Adipocyte (in vitro differentiated cells): ENCODE measurements around the gene CDC42BPA.

ENCODE experiments used
- DNase-seq: peaks from one replicate; pipeline ENCODE4 v3.0.0-alpha.2; 2015; ENCODE audit warnings: low read depth
- H3K27me3 ChIP-seq: replicated peaks from 2 replicates; pipeline ENCODE4 v1.7.0; 2013; ENCODE audit warnings: mild to moderate bottlenecking, low read length, moderate library complexity; ENCODE audit not compliant: control insufficient read depth, insufficient read depth
- H3K36me3 ChIP-seq: 2 replicates; pipeline ENCODE4 v1.7.0; 2013; ENCODE audit warnings: low read length, mild to moderate bottlenecking, moderate library complexity; ENCODE audit not compliant: control insufficient read depth, insufficient read depth, severe bottlenecking
- H3K4me1 ChIP-seq: 2 replicates; pipeline ENCODE4 v1.7.0; 2013; ENCODE audit warnings: mild to moderate bottlenecking, low read length, moderate library complexity; ENCODE audit not compliant: control insufficient read depth, insufficient read depth
- H3K4me3 ChIP-seq: 2 replicates; pipeline ENCODE4 v1.7.0; 2013; ENCODE audit warnings: mild to moderate bottlenecking, low read length, moderate library complexity
- H3K9ac ChIP-seq: 2 replicates; pipeline ENCODE4 v1.7.0; 2013; ENCODE audit warnings: mild to moderate bottlenecking, low read length, moderate library complexity
- H3K9me3 ChIP-seq: 2 replicates; pipeline ENCODE4 v1.7.0; 2013; ENCODE audit warnings: mild to moderate bottlenecking, low read length, moderate library complexity; ENCODE audit not compliant: control insufficient read depth

The CDC42BPA gene

GRCh38 chr1:226987623-226988333, 330.5 kb downstream of the CDC42BPA start:
- no peaks in the 10 kb centered on the region for H3K27me3 ChIP-seq
- H3K36me3 ChIP-seq = peaks cover 36% of the 10 kb centered on the region
- DNase-seq = no peak
- H3K4me1 ChIP-seq = peaks cover 4% of the 10 kb centered on the region
- no peak overlapping the region for H3K4me3 ChIP-seq
- H3K9me3 ChIP-seq = no peaks in the 10 kb centered on the region
- no peak overlapping the region for H3K9ac ChIP-seq

GRCh38 chr1:226987179-226987536, 331.1 kb downstream of the CDC42BPA start:
- no peak overlapping the region for H3K9ac ChIP-seq
- no peaks in the 10 kb centered on the region for H3K27me3 ChIP-seq
- no peak overlapping the region for H3K4me3 ChIP-seq
- peaks cover 41% of the 10 kb centered on the region for H3K36me3 ChIP-seq
- H3K9me3 ChIP-seq = no peaks in the 10 kb centered on the region
- no peak for DNase-seq
- H3K4me1 ChIP-seq = peaks cover 4% of the 10 kb centered on the region

GRCh38 chr1:226986496-226987178, 331.7 kb downstream of the CDC42BPA start:
- Histone ChIP-seq H3K27me3 (no peaks in the 10 kb centered on the region), H3K4me1 (peaks cover 4% of the 10 kb centered on the region), H3K9me3 (no peaks in the 10 kb centered on the region), H3K36me3 (peaks cover 42% of the 10 kb centered on the region), H3K4me3 (no peak overlapping the region), H3K9ac (no peak overlapping the region)
- DNase-seq = no peak

GRCh38 chr1:226985839-226986463, 332.3 kb downstream of the CDC42BPA start:
- H3K4me1 ChIP-seq = peaks cover 4% of the 10 kb centered on the region
- DNase-seq = no peak

GRCh38 chr1:226985239-226985838, 333.0 kb downstream of the CDC42BPA start:
- Histone ChIP-seq H3K27me3 (no peaks in the 10 kb centered on the region), H3K4me1 (peaks cover 9% of the 10 kb centered on the region), H3K4me3 (no peak overlapping the region), H3K9ac (no peak overlapping the region), H3K36me3 (peaks cover 42% of the 10 kb centered on the region), H3K9me3 (no peaks in the 10 kb centered on the region)
- DNase-seq = no peak

More at GRCh38 chr1:226985839-226986463, 332.3 kb downstream of the CDC42BPA start:
- no peaks in the 10 kb centered on the region for H3K27me3 ChIP-seq
- no peaks in the 10 kb centered on the region for H3K9me3 ChIP-seq
- H3K36me3 ChIP-seq = peaks cover 42% of the 10 kb centered on the region
- H3K9ac ChIP-seq = no peak overlapping the region
- H3K4me3 ChIP-seq = no peak overlapping the region

- Histone ChIP-seq H3K4me3 (no peak overlapping the region), H3K9me3 (no peaks in the 10 kb centered on the region), H3K27me3 (no peaks in the 10 kb centered on the region), H3K36me3 (peaks cover 42% of the 10 kb centered on the region), H3K4me1 (peaks cover 15% of the 10 kb centered on the region), H3K9ac (no peak overlapping the region)
- no peak for DNase-seq
These were observed 333.6 kb downstream of the CDC42BPA start for GRCh38 chr1:226984521-226985238.

DNA sequence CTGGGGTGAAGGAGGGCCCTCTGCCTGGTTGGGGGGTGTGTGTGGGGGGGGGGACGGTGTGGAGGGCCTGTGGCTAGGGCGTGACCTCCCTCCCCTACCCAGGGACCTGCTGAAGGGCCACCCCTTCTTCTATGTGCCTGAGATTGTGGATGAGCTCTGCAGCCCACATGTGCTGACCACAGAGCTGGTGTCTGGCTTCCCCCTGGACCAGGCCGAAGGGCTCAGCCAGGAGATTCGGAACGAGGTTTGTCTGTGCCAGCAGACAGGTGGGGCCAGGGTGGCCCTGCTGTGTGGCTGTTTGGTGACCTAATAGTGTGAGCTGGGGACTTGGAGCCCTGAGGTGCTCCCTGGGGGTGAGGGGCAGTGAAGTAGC, 334.3 kb downstream of the CDC42BPA start:
- Histone ChIP-seq H3K9ac (no peak overlapping the region), H3K9me3 (no peaks in the 10 kb centered on the region), H3K27me3 (no peaks in the 10 kb centered on the region), H3K36me3 (peaks cover 43% of the 10 kb centered on the region), H3K4me1 (peaks cover 21% of the 10 kb centered on the region), H3K4me3 (no peak overlapping the region)
- DNase-seq = no peak

DNA sequence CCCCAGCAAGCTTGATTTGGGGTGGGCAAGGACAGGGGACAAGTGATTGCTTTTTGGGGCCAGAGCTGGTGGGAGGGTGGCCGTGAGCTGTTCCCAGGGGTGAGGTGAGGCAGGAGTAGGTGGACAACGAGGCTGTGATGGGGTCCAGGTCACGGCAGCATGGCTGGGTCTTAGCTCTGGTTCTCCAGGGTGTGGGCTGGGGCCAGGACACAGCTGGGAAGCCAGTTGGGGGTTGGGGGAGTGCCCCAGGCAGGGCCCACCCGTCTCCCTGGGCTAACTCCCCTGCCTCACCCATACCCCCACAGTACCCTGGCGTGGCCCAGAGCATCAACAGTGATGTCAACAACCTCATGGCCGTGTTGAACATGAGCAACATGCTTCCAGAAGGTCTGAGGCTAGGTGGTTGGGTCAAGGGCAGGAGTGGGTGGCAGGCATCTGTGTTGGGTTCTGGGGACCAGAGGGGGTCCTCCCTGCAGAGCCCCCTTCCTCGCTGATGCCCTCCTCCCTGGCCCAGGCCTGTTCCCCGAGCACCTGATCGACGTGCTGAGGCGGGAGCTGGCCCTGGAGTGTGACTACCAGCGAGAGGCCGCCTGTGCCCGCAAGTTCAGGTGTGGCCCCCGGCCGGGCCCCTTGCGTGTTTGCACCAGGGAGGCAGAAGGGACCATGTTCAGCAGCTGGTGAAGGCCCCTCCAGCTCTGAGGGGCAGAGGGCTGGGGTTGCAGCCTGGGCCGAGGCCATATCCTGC, 334.9 kb downstream of the CDC42BPA start:
- H3K4me3 ChIP-seq = no peak overlapping the region
- H3K27me3 ChIP-seq = no peaks in the 10 kb centered on the region
- no peaks in the 10 kb centered on the region for H3K9me3 ChIP-seq
- H3K36me3 ChIP-seq = peaks cover 46% of the 10 kb centered on the region
- no peak for DNase-seq
- H3K4me1 ChIP-seq = peaks cover 20% of the 10 kb centered on the region
- H3K9ac ChIP-seq = no peak overlapping the region

DNA sequence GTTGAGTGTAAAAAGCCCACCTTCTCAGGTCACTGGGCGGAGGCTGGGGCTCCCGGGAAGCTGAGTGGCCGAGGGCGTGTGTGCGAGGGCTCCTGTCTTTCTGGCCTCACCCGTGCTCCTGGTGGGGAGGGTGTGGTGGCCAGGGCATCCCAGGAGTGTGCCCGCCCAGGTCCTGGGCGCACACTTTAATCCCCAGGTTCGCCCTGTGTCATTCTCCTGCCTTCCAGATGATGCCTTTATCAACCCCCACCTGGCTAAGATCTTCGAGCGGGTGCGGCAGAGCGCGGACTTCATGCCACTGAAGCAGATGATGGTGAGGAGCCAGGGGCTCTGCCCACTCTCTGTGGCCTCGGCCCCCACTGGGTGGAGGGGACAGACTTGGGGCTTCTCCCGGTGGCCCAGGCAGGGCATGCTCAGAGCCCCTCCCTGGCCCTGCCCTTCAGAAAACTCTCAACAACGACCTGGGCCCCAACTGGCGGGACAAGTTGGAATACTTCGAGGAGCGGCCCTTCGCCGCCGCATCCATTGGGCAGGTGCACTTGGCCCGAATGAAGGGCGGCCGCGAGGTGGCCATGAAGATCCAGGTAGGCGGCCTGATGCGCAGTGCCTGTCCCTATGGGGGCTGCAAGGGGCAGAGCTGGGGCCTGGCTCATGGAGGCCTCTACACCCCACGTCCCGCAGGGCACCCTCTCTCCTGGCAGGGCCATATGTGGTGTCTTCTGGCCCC, 335.7 kb downstream of the CDC42BPA start:
- no peak overlapping the region for H3K9ac ChIP-seq
- no peaks in the 10 kb centered on the region for H3K9me3 ChIP-seq
- no peak overlapping the region for H3K4me3 ChIP-seq
- peaks cover 20% of the 10 kb centered on the region for H3K4me1 ChIP-seq
- no peak for DNase-seq
- no peaks in the 10 kb centered on the region for H3K27me3 ChIP-seq
- peaks cover 46% of the 10 kb centered on the region for H3K36me3 ChIP-seq

- peaks cover 20% of the 10 kb centered on the region for H3K4me1 ChIP-seq
- H3K4me3 ChIP-seq = no peak overlapping the region
- H3K27me3 ChIP-seq = no peaks in the 10 kb centered on the region
- no peak for DNase-seq
- H3K9me3 ChIP-seq = no peaks in the 10 kb centered on the region
- H3K9ac ChIP-seq = no peak overlapping the region
- H3K36me3 ChIP-seq = peaks cover 41% of the 10 kb centered on the region
These were observed 336.5 kb downstream of the CDC42BPA start for GRCh38 chr1:226981838-226982237.
